Mesendoderm (in vitro differentiated cells): ENCODE measurements around the gene DOCK10.

Source experiments
- DNase-seq: peaks from one replicate; pipeline ENCODE4 v3.0.0; 2013
- H2AK5ac ChIP-seq: 2 replicates; pipeline ENCODE4 v1.6.1; 2013; ENCODE audit warnings: low read length, inconsistent platforms
- H2BK120ac ChIP-seq: 2 replicates; pipeline ENCODE4 v1.6.1; 2013; ENCODE audit warnings: low read depth, mild to moderate bottlenecking, low read length, moderate library complexity, mixed read lengths
- H2BK15ac ChIP-seq: replicated peaks from 2 replicates; pipeline ENCODE4 v1.6.1; 2013; ENCODE audit warnings: low read depth, mild to moderate bottlenecking, moderate library complexity
- H2BK5ac ChIP-seq: 2 replicates; pipeline ENCODE4 v1.6.1; 2013; ENCODE audit warnings: low read length, inconsistent platforms
- H3K18ac ChIP-seq: 2 replicates; pipeline ENCODE4 v1.6.1; 2013; ENCODE audit warnings: mild to moderate bottlenecking, low read length, mixed read lengths
- H3K23ac ChIP-seq: one replicate; pipeline ENCODE4 v1.6.1; 2013; ENCODE audit warnings: low read length
- H3K27ac ChIP-seq: 2 replicates; pipeline ENCODE4 v1.5.1; 2013; ENCODE audit warnings: low read depth, mild to moderate bottlenecking, inconsistent platforms, low read length, moderate library complexity
- H3K27me3 ChIP-seq: 2 replicates; pipeline ENCODE4 v1.6.1; 2013; ENCODE audit warnings: low read length, control low read depth, mild to moderate bottlenecking, inconsistent platforms; ENCODE audit not compliant: insufficient read depth, poor library complexity
- H3K36me3 ChIP-seq: 2 replicates; pipeline ENCODE4 v1.6.1; 2013; ENCODE audit warnings: low read length, inconsistent platforms; ENCODE audit not compliant: control insufficient read depth, insufficient read depth
- H3K4ac ChIP-seq: one replicate; pipeline ENCODE4 v1.6.1; 2013; ENCODE audit warnings: low read depth, mild to moderate bottlenecking, low read length, moderate library complexity
- H3K4me1 ChIP-seq: 2 replicates; pipeline ENCODE4 v1.6.1; 2013; ENCODE audit warnings: low read depth, low read length, inconsistent platforms; ENCODE audit not compliant: control insufficient read depth
- H3K4me2 ChIP-seq: 2 replicates; pipeline ENCODE4 v1.6.1; 2013; ENCODE audit warnings: low read length
- H3K4me3 ChIP-seq: 2 replicates; pipeline ENCODE4 v1.5.1; 2013; ENCODE audit warnings: mild to moderate bottlenecking, low read length
- H3K56ac ChIP-seq: one replicate; pipeline ENCODE4 v1.6.1; 2013; ENCODE audit warnings: low read length
- H3K79me1 ChIP-seq: 2 replicates; pipeline ENCODE4 v1.6.1; 2013; ENCODE audit warnings: low read length, inconsistent platforms
- H3K79me2 ChIP-seq: 2 replicates; pipeline ENCODE4 v1.6.1; 2013; ENCODE audit warnings: mild to moderate bottlenecking, low read length; ENCODE audit not compliant: control insufficient read depth, insufficient read depth
- H3K9ac ChIP-seq: 2 replicates; pipeline ENCODE4 v1.6.1; 2013; ENCODE audit warnings: low read length, inconsistent platforms
- H4K5ac ChIP-seq: one replicate; pipeline ENCODE4 v1.6.1; 2013; ENCODE audit warnings: low read length
- H4K8ac ChIP-seq: one replicate; pipeline ENCODE4 v1.6.1; 2013; ENCODE audit warnings: low read depth, mild to moderate bottlenecking, control low read depth, low read length, moderate library complexity
- WGBS: extraction: QIAGEN DNeasy Blood & Tissue Kit; methylation state at CpG from one replicate; pipeline ENCODE4 v1.1.7; 2013; ENCODE audit warnings: low lambda C conversion rate, missing lambda C conversion rate; ENCODE audit not compliant: insufficient coverage; ENCODE audit errors: extremely low coverage; 5-methylcytosine and 5-hydroxymethylcytosine counted together

DOCK10 gene

GRCh38 chr2:225083276-225083675 is 41.0 kb upstream of the DOCK10 start:
- Histone ChIP-seq H3K23ac (no peak overlapping the region), H3K4ac (no peak overlapping the region), H3K79me2 (no peaks in the 10 kb centered on the region), H2BK120ac (no peak overlapping the region), H4K5ac (no peak overlapping the region), H3K56ac (no peak overlapping the region), H3K18ac (no peak overlapping the region), H2AK5ac (no peak overlapping the region), H3K27ac (no peak overlapping the region), H3K4me2 (no peak overlapping the region), H3K9ac (no peak overlapping the region), H3K36me3 (no peaks in the 10 kb centered on the region), H3K4me1 (no peaks in the 10 kb centered on the region), H4K8ac (no peak overlapping the region), H2BK15ac (no peak overlapping the region), H3K79me1 (no peaks in the 10 kb centered on the region), H3K4me3 (no peak overlapping the region), H2BK5ac (no peak overlapping the region), H3K27me3 (no peaks in the 10 kb centered on the region)
- WGBS, result no CpG with 5 or more reads among the region's 3 CpGs
- DNase-seq, result no peak

GRCh38 chr2:225076125-225076524 is 33.9 kb upstream of the DOCK10 start:
- no peak overlapping the region for H3K27ac ChIP-seq
- H3K23ac ChIP-seq, result no peak overlapping the region
- H3K4me2 ChIP-seq, result no peak overlapping the region
- H3K4ac ChIP-seq, result no peak overlapping the region
- no peak overlapping the region for H4K5ac ChIP-seq
- no peak overlapping the region for H4K8ac ChIP-seq
- no peak overlapping the region for H2BK120ac ChIP-seq
- H2BK15ac ChIP-seq, result no peak overlapping the region
- no peak overlapping the region for H3K56ac ChIP-seq
- no peak overlapping the region for H2AK5ac ChIP-seq
- H3K4me3 ChIP-seq, result no peak overlapping the region
- H3K27me3 ChIP-seq, result no peaks in the 10 kb centered on the region
- H3K4me1 ChIP-seq, result no peaks in the 10 kb centered on the region
- no peaks in the 10 kb centered on the region for H3K79me1 ChIP-seq
- no peaks in the 10 kb centered on the region for H3K36me3 ChIP-seq
- H3K9ac ChIP-seq, result no peak overlapping the region
- H3K18ac ChIP-seq, result no peak overlapping the region
- H3K79me2 ChIP-seq, result no peaks in the 10 kb centered on the region
- DNase-seq, result no peak
- H2BK5ac ChIP-seq, result no peak overlapping the region

GRCh38 chr2:225074919-225075681 is 32.8 kb upstream of the DOCK10 start:
- H3K4me2 ChIP-seq, result no peak overlapping the region
- no peaks in the 10 kb centered on the region for H3K4me1 ChIP-seq
- H3K27ac ChIP-seq, result no peak overlapping the region
- H3K23ac ChIP-seq, result no peak overlapping the region
- H2AK5ac ChIP-seq, result no peak overlapping the region
- no peak overlapping the region for H4K8ac ChIP-seq
- no peak overlapping the region for H3K18ac ChIP-seq
- no peaks in the 10 kb centered on the region for H3K79me1 ChIP-seq
- H3K27me3 ChIP-seq, result no peaks in the 10 kb centered on the region
- no peak overlapping the region for H2BK15ac ChIP-seq
- H3K9ac ChIP-seq, result no peak overlapping the region
- no peak overlapping the region for H3K4ac ChIP-seq
- no peak overlapping the region for H3K56ac ChIP-seq
- H4K5ac ChIP-seq, result no peak overlapping the region
- H2BK120ac ChIP-seq, result no peak overlapping the region
- H3K79me2 ChIP-seq, result no peaks in the 10 kb centered on the region
- no peak overlapping the region for H3K4me3 ChIP-seq
- no peaks in the 10 kb centered on the region for H3K36me3 ChIP-seq
- no peak for DNase-seq
- WGBS, result no CpG with 5 or more reads among the region's 1 CpG
- no peak overlapping the region for H2BK5ac ChIP-seq

GRCh38 chr2:225074366-225074765 is 32.1 kb upstream of the DOCK10 start:
- Histone ChIP-seq H3K4me2 (no peak overlapping the region), H3K56ac (no peak overlapping the region), H3K23ac (no peak overlapping the region), H4K5ac (no peak overlapping the region), H3K36me3 (no peaks in the 10 kb centered on the region), H3K9ac (no peak overlapping the region), H3K4ac (no peak overlapping the region), H4K8ac (no peak overlapping the region), H2BK15ac (no peak overlapping the region), H2BK5ac (no peak overlapping the region), H3K18ac (no peak overlapping the region), H3K4me3 (no peak overlapping the region), H3K27ac (no peak overlapping the region), H3K4me1 (no peaks in the 10 kb centered on the region), H3K79me2 (no peaks in the 10 kb centered on the region), H2BK120ac (no peak overlapping the region), H3K27me3 (no peaks in the 10 kb centered on the region), H2AK5ac (no peak overlapping the region), H3K79me1 (no peaks in the 10 kb centered on the region)
- 100% methylated on average over 1 of the region's 5 CpGs for WGBS
- DNase-seq, result no peak

GRCh38 chr2:225073198-225073597 is 30.9 kb upstream of the DOCK10 start:
- H3K18ac ChIP-seq, result no peak overlapping the region
- peak; percentile 28 for DNase-seq
- no peak overlapping the region for H4K8ac ChIP-seq
- no peak overlapping the region for H3K9ac ChIP-seq
- H4K5ac ChIP-seq, result no peak overlapping the region
- no peak overlapping the region for H2BK5ac ChIP-seq
- no peaks in the 10 kb centered on the region for H3K79me2 ChIP-seq
- H3K4me3 ChIP-seq, result no peak overlapping the region
- no peak overlapping the region for H3K4ac ChIP-seq
- H3K27ac ChIP-seq, result no peak overlapping the region
- no peak overlapping the region for H3K4me2 ChIP-seq
- H3K79me1 ChIP-seq, result no peaks in the 10 kb centered on the region
- no peaks in the 10 kb centered on the region for H3K4me1 ChIP-seq
- no CpG with 5 or more reads among the region's 5 CpGs for WGBS
- H3K36me3 ChIP-seq, result no peaks in the 10 kb centered on the region
- no peaks in the 10 kb centered on the region for H3K27me3 ChIP-seq
- no peak overlapping the region for H2BK15ac ChIP-seq
- H2BK120ac ChIP-seq, result no peak overlapping the region
- H3K23ac ChIP-seq, result no peak overlapping the region
- H3K56ac ChIP-seq, result no peak overlapping the region
- no peak overlapping the region for H2AK5ac ChIP-seq

GRCh38 chr2:225072444-225072843 is 30.2 kb upstream of the DOCK10 start:
- Histone ChIP-seq H3K18ac (no peak overlapping the region), H3K23ac (no peak overlapping the region), H3K27ac (no peak overlapping the region), H4K5ac (no peak overlapping the region), H2BK5ac (no peak overlapping the region), H4K8ac (no peak overlapping the region), H3K4me3 (no peak overlapping the region), H3K36me3 (no peaks in the 10 kb centered on the region), H3K79me2 (no peaks in the 10 kb centered on the region), H3K27me3 (no peaks in the 10 kb centered on the region), H2BK120ac (no peak overlapping the region), H3K79me1 (no peaks in the 10 kb centered on the region), H2BK15ac (no peak overlapping the region), H3K4ac (no peak overlapping the region), H3K4me2 (no peak overlapping the region), H3K56ac (no peak overlapping the region), H3K4me1 (no peaks in the 10 kb centered on the region), H2AK5ac (no peak overlapping the region), H3K9ac (no peak overlapping the region)
- no peak for DNase-seq
- WGBS, result no CpG with 5 or more reads among the region's 2 CpGs
